Kidney epithelial cell (primary cell): ENCODE results near the gene SYCE1. TPM values are rescaled to one million over a fixed set of nuclear protein-coding genes. Genes with fewer than 3 reads are reported as not detected.

Experiments used
- DNase-seq: peaks from one replicate; pipeline ENCODE4 v3.0.0-alpha.2; 2010; ENCODE audit warnings: low read depth
- H3K27me3 ChIP-seq: 2 replicates; pipeline ENCODE4 v1.6.0; 2011; ENCODE audit warnings: low read length; ENCODE audit not compliant: control insufficient read depth, insufficient read depth
- H3K36me3 ChIP-seq: 2 replicates; pipeline ENCODE4 v1.5.1; 2011; ENCODE audit warnings: low read length; ENCODE audit not compliant: control insufficient read depth, insufficient read depth
- H3K4me3 ChIP-seq: 2 replicates; pipeline ENCODE4 v1.5.1; 2011; ENCODE audit warnings: low read depth, mild to moderate bottlenecking, control low read depth, low read length
- CTCF ChIP-seq: IDR thresholded peaks from 2 replicates; pipeline ENCODE4 v1.5.1; 2011; ENCODE audit warnings: mild to moderate bottlenecking, moderate library complexity, low read length, control low read depth, inconsistent platforms; ENCODE audit not compliant: insufficient read depth, poor library complexity, severe bottlenecking
- total RNA-seq: library from RNA; depleted of rRNA; stranded (reverse); fragments of >200 nt; gene quantifications from 2 replicates; pipeline ENCODE4 v1.2.3, GENCODE V29; 2015

The SYCE1 gene
- total RNA-seq, 1 donor from 2014 or later, result 0.50 TPM

- no peak for DNase-seq
- Histone ChIP-seq H3K36me3 (no peaks in the 10 kb centered on the region), H3K27me3 (no peaks in the 10 kb centered on the region), H3K4me3 (no peak overlapping the region)
- no peak for TF ChIP-seq CTCF
Observed at GRCh38 chr10:133509700-133510099, 55.7 kb downstream of the SYCE1 start.

Other genes with a start within 250 kb of the SYCE1 start
- 0.96 TPM in 1 of 2 replicates, not detected in the other for gene CALY, start 228.7 kb downstream of the SYCE1 start, total RNA-seq
- gene PRAP1, start 218.2 kb downstream of the SYCE1 start, total RNA-seq, result not detected in 2 replicates
- gene FUOM, start 207.6 kb downstream of the SYCE1 start, total RNA-seq, result 47.0 and 58.8 TPM in 2 replicates
- 106 and 127 TPM in 2 replicates for gene ECHS1, start 192.2 kb downstream of the SYCE1 start, total RNA-seq
- 4.3 and 6.4 TPM in 2 replicates for gene PAOX, start 186.3 kb downstream of the SYCE1 start, total RNA-seq
- 26.7 and 40.3 TPM in 2 replicates for gene MTG1, start 171.4 kb downstream of the SYCE1 start, total RNA-seq
- gene SPRN, start 141.0 kb downstream of the SYCE1 start, total RNA-seq, result 0.55 and 2.1 TPM in 2 replicates
- gene SCART1, start 111.6 kb downstream of the SYCE1 start, total RNA-seq, result 0.14 TPM in 1 of 2 replicates, not detected in the other
- gene CYP2E1, start 38.2 kb downstream of the SYCE1 start, total RNA-seq, result 3.0 and 3.1 TPM in 2 replicates
- gene FRG2B, start 61.2 kb upstream of the SYCE1 start, total RNA-seq, result not detected in 2 replicates